Epithelial cell of proximal tubule (primary cell): ENCODE data around the gene MAP3K9. TPM values are rescaled to one million over a fixed set of nuclear protein-coding genes. Genes with fewer than 3 reads are reported as not detected.

ENCODE experiments used
- DNase-seq: peaks from one replicate; pipeline ENCODE4 v3.0.0-alpha.2; 2011; ENCODE audit warnings: low read depth
- H3K4me3 ChIP-seq: 2 replicates; pipeline ENCODE4 v1.5.1; 2011; ENCODE audit warnings: low read depth, mild to moderate bottlenecking, low read length
- total RNA-seq: library from RNA; depleted of rRNA; stranded (reverse); fragments of >200 nt; gene quantifications from 2 replicates; pipeline ENCODE4 v1.2.3, GENCODE V29; 2015
- TF ChIP-seq, protein P1 (sequence below): conservative IDR thresholded peaks from 2 replicates; pipeline ENCODE4 v1.5.1; 2012; ENCODE audit warnings: low read depth, mild to moderate bottlenecking, low read length

Gene MAP3K9
- total RNA-seq, 1 donor from 2014 or later: 16.7 TPM

- TF ChIP-seq, protein P1, sequence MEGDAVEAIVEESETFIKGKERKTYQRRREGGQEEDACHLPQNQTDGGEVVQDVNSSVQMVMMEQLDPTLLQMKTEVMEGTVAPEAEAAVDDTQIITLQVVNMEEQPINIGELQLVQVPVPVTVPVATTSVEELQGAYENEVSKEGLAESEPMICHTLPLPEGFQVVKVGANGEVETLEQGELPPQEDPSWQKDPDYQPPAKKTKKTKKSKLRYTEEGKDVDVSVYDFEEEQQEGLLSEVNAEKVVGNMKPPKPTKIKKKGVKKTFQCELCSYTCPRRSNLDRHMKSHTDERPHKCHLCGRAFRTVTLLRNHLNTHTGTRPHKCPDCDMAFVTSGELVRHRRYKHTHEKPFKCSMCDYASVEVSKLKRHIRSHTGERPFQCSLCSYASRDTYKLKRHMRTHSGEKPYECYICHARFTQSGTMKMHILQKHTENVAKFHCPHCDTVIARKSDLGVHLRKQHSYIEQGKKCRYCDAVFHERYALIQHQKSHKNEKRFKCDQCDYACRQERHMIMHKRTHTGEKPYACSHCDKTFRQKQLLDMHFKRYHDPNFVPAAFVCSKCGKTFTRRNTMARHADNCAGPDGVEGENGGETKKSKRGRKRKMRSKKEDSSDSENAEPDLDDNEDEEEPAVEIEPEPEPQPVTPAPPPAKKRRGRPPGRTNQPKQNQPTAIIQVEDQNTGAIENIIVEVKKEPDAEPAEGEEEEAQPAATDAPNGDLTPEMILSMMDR: no peak
- H3K4me3 ChIP-seq: no peak overlapping the region
- DNase-seq: no peak
Measured at GRCh38 chr14:70701610-70702009, 107.7 kb downstream of the MAP3K9 start.

- TF ChIP-seq, protein P1: no peak
- no peak overlapping the region for H3K4me3 ChIP-seq
- DNase-seq: no peak
Measured at GRCh38 chr14:70700955-70701585, 108.2 kb downstream of the MAP3K9 start.

GRCh38 chr14:70699646-70700045 lies 109.7 kb downstream of the MAP3K9 start:
- no peak for DNase-seq
- no peak overlapping the region for H3K4me3 ChIP-seq
- TF ChIP-seq, protein P1: no peak

DNA sequence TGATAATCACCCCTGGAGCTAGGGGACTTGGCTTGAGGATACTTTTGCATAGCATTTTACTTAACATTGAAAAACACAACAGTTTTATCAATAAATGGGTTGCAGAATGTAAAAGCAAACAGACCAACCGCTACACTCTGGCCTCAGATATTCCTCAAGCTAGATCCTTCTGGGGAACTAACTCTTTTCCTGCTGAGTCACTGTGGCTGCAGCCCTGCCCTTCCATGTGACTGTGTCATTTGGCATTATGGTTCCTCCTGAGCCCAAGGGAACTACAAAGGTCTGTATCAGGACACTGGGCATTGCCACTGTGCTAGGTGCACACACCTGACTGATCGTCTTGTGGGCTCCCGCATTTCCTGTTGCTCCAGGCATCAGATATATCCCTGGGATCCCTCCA lies 111.0 kb downstream of the MAP3K9 start:
- TF ChIP-seq, protein P1: no peak
- H3K4me3 ChIP-seq: no peak overlapping the region
- DNase-seq: no peak

- no peak for DNase-seq
- TF ChIP-seq, protein P1: no peak
- H3K4me3 ChIP-seq: no peak overlapping the region
Measured at GRCh38 chr14:70697701-70698100, 111.6 kb downstream of the MAP3K9 start.

- DNase-seq: no peak
- TF ChIP-seq, protein P1: no peak
- H3K4me3 ChIP-seq: no peak overlapping the region
Measured at GRCh38 chr14:70696026-70696425, 113.3 kb downstream of the MAP3K9 start.

DNA sequence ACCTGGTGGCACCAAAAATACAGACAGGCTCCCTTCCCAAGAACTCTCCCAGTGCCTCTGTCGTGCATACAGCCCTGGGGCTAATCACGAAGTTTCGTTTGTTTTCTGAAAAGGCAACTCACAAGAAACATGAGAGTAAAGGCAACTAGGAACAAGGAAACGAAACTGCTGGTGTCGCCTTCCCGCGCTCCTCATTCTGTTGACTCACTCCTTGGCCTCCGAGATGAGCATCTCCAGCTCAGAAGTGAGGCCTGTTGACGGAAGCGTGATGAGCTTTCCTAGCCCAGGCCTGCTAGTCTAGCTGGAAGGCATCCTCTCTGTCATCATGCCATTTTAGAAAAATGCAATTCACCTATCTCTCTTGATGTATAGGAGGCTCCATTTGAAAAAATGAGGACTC lies 117.1 kb downstream of the MAP3K9 start:
- TF ChIP-seq, protein P1: no peak
- no peak for DNase-seq
- H3K4me3 ChIP-seq: no peak overlapping the region
